ENCODE results near the gene SPARCL1.

Gene SPARCL1

DNA sequence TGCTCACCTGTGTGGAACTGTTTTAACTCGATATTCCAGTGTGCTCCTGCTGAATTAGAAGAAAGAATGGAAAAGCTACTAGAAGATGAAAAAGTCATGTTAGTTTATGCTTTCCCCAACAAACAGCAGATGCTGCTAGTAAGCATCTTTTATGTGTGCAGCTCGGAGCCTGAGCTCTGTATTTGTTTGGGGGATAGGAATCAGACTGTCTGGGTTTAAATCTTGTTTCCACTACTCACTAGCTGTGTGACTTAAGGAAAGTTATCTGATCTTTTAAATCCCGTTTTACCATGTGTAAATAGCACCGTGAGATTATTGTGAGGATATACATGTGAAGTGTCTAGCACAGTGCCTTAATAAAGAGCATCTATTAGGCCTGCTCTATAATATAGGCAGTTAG lies 24.0 kb upstream of the SPARCL1 start:
- H3K4me3 ChIP-seq (ENCODE audit: low read depth, low read length) = no peak overlapping the region
- TF ChIP-seq, protein P1, sequence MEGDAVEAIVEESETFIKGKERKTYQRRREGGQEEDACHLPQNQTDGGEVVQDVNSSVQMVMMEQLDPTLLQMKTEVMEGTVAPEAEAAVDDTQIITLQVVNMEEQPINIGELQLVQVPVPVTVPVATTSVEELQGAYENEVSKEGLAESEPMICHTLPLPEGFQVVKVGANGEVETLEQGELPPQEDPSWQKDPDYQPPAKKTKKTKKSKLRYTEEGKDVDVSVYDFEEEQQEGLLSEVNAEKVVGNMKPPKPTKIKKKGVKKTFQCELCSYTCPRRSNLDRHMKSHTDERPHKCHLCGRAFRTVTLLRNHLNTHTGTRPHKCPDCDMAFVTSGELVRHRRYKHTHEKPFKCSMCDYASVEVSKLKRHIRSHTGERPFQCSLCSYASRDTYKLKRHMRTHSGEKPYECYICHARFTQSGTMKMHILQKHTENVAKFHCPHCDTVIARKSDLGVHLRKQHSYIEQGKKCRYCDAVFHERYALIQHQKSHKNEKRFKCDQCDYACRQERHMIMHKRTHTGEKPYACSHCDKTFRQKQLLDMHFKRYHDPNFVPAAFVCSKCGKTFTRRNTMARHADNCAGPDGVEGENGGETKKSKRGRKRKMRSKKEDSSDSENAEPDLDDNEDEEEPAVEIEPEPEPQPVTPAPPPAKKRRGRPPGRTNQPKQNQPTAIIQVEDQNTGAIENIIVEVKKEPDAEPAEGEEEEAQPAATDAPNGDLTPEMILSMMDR (IDR thresholded peaks at IDR 0.05; ENCODE audit: borderline replicate concordance, insufficient read depth, low read depth, low read length) = no peak

GRCh38 chr4:87551361-87551760 lies 22.2 kb upstream of the SPARCL1 start:
- TF ChIP-seq, protein P1 (IDR thresholded peaks at IDR 0.05; ENCODE audit: borderline replicate concordance, insufficient read depth, low read depth, low read length) = no peak
- H3K4me3 ChIP-seq (ENCODE audit: low read depth, low read length) = no peak overlapping the region

DNA sequence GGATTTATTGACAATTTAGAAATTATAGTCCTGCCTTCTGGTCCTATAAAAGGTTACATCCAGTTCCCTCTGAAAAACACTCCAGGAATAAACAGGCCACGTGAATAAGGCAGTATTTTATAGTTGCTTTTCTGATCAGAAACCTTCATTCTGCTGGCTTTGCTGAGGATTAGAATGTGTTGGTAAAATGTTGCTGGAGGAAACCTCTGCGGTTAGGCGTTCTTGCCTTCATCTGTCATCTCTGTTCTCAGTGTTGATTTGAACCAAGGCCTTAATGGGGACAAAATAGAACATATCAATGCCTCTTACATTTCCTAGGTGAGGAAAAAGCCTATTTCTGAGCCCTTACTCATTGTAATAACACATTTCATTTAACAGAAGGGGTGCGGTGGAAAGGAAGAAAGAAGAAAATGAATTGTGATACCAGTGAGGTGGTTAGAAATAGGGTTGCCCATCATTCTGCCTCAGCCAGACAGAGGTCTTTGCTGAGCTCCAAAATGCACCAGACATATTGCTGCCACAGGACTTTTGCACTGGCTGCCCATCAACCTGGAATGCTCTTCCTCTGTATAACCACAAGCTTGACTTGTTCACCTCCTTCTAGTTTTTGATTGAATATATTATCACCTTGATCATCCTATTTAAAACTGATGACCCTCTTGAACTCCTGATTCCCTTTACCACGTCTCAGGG lies 18.0 kb upstream of the SPARCL1 start:
- no peak overlapping the region for H3K4me3 ChIP-seq (ENCODE audit: low read depth, low read length)
- TF ChIP-seq, protein P1 (IDR thresholded peaks at IDR 0.05; ENCODE audit: borderline replicate concordance, insufficient read depth, low read depth, low read length) = no peak

DNA sequence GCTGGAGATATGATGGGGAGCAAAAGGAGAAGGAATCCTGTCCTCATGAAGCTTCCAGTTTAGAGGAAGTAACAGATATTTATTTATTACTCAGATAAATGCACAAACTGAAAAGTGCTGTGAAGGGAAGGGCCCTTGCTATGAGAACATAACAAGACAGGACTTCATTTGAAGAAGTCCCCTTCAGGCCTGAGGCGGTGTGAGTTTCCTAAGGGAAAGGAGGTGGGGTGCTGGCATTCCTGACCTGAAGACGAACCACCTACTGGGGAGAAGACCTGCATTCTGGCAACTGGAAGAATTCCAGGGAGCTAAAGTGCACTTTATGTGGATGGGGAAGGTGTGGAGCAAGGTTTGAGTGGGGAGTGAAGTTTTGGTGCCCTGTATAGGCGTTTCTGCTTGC lies 15.9 kb upstream of the SPARCL1 start:
- no peak overlapping the region for H3K4me3 ChIP-seq (ENCODE audit: low read depth, low read length)
- TF ChIP-seq, protein P1 (IDR thresholded peaks at IDR 0.05; ENCODE audit: borderline replicate concordance, insufficient read depth, low read depth, low read length) = no peak

DNA sequence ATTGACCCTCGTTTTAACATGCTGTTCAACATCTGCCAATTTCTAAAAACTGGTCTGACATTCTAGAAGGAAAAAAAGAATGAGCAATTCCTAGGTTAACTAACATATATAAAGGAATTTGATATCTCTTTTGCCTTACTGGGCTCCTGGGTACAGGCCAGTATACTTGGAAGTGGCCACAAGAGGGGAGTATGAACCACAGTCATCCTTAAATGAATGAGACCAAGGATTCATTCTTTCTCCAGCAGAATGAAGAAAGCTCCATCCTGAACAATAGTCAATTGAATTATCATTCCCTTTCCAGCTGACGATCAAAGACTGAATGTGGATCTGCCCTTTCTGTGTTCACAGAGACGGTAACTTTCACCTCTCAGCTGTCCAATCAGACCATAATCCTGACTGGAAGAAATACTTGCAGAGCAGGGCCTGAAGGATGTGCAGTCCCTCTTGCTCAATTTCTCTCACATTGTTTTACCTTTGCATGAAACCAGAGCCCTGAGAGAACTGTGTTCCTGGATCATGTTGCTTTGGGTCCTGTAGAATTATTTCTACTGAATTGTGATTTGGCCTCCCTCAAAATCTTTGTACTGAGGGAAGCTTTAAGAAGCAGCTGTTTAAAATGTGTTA lies 14.8 kb upstream of the SPARCL1 start:
- no peak overlapping the region for H3K4me3 ChIP-seq (ENCODE audit: low read depth, low read length)
- TF ChIP-seq, protein P1 (IDR thresholded peaks at IDR 0.05; ENCODE audit: borderline replicate concordance, insufficient read depth, low read depth, low read length) = no peak

GRCh38 chr4:87542734-87543312 lies 13.6 kb upstream of the SPARCL1 start:
- no peak overlapping the region for H3K4me3 ChIP-seq (ENCODE audit: low read depth, low read length)
- TF ChIP-seq, protein P1 (IDR thresholded peaks at IDR 0.05; ENCODE audit: borderline replicate concordance, insufficient read depth, low read depth, low read length) = no peak

All from GM12875 (cell line).